Stomach (tissue), 4 donors: ENCODE results near the gene TEAD3.

Experiments
- CTCF ChIP-seq, 7 experiments: fragments of 450-650 bp in 4 of 7; fragments of 200-600 bp in 3 of 7; sonication (generic) in 3 of 7; IDR thresholded peaks; one replicate each; pipeline ENCODE4 v1.5.1; 2016 to 2019; ENCODE audit warnings: antibody characterized with exemption in 7 of 7, control low read depth in 2 of 7, mild to moderate bottlenecking in 1 of 7
- POLR2A ChIP-seq, 4 donors: fragments of 450-650 bp; IDR thresholded peaks; one replicate each; pipeline ENCODE4 v1.6.1; 2016; ENCODE audit warnings: antibody characterized with exemption in 4 of 4, control low read depth in 2 of 4, mild to moderate bottlenecking in 1 of 4, moderate library complexity in 1 of 4
- POLR2AphosphoS5 ChIP-seq, 3 donors: sonication (generic); formaldehyde crosslinking; IDR thresholded peaks; one replicate each; pipeline ENCODE4 v1.6.1; 2016; ENCODE audit warnings: antibody characterized with exemption in 3 of 3

GRCh38 chr6:35465646-35466045 is 31.2 kb downstream of the TEAD3 start:
- no peak for TF ChIP-seq POLR2AphosphoS5 (IDR thresholded peaks at IDR 0.05)
- TF ChIP-seq POLR2A (IDR thresholded peaks at IDR 0.05): no peak
- TF ChIP-seq CTCF (IDR thresholded peaks at IDR 0.05): no peak
